B cell (primary cell): ENCODE results near the gene CACNA1D. TPM values are rescaled to one million over a fixed set of nuclear protein-coding genes. Genes with fewer than 3 reads are reported as not detected.

Experiments
- ATAC-seq: fragments of 200-7000 bp; cut with Tn5 transposase; one replicate; pipeline ENCODE4 v1.10.0; 2021; ENCODE audit warnings: low read depth, mild to moderate bottlenecking, moderate number of reproducible peaks, moderate library complexity
- CTCF ChIA-PET: fragments of 350-600 bp; sonication (Branson Sonifier 250); formaldehyde crosslinking; loops from one replicate; lab custom pipeline; 2021; ENCODE audit warnings: antibody characterized with exemption, inconsistent platforms; lab: Charles Lee
- POLR2A ChIA-PET: fragments of 350-600 bp; sonication (Branson Sonifier 250); formaldehyde crosslinking; loops from one replicate; lab custom pipeline; 2021; ENCODE audit warnings: antibody characterized with exemption; lab: Charles Lee
- DNase-seq: peaks from one replicate; pipeline ENCODE4 v3.0.0; 2013
- H2AFZ ChIP-seq: 2 replicates; pipeline ENCODE4 v1.6.1; 2012; ENCODE audit warnings: mild to moderate bottlenecking, low read depth, low read length; ENCODE audit not compliant: insufficient read depth, poor library complexity, severe bottlenecking
- H3K27ac ChIP-seq, 2 donors: 1 replicate in 1 of 2; 2 replicates in 1 of 2; pipeline ENCODE4 v1.5.1; 2012 to 2013; ENCODE audit warnings: low read length in 2 of 2, mild to moderate bottlenecking in 2 of 2, moderate library complexity in 1 of 2
- H3K27me3 ChIP-seq, 4 experiments: fragments of 200-600 bp in 1 of 4; sonication (generic) in 1 of 4; replicated peaks in 1 of 4; 1 replicate in 2 of 4; 2 replicates in 2 of 4; pipeline versions ENCODE4 v1.6.1 to v1.7.0; 2013 to 2016; ENCODE audit warnings: low read length in 3 of 4, mild to moderate bottlenecking in 2 of 4, mixed read lengths in 1 of 4, moderate library complexity in 1 of 4; ENCODE audit not compliant: insufficient read depth in 4 of 4, control insufficient read depth in 3 of 4; ENCODE audit errors: control extremely low read depth in 1 of 4
- H3K36me3 ChIP-seq, 2 experiments: replicated peaks in 1 of 2; 1 replicate in 1 of 2; 2 replicates in 1 of 2; pipeline versions ENCODE4 v1.6.1 to v1.7.1; 2013; ENCODE audit warnings: low read length in 1 of 2; ENCODE audit not compliant: insufficient read depth in 2 of 2, control insufficient read depth in 1 of 2; ENCODE audit errors: control extremely low read depth in 1 of 2, extremely low read depth in 1 of 2
- H3K4me1 ChIP-seq, 2 donors: fragments of 200-600 bp in 1 of 2; sonication (generic) in 1 of 2; 1 replicate in 1 of 2; 2 replicates in 1 of 2; pipeline versions ENCODE4 v1.5.1 to v1.6.1; 2013 to 2017; ENCODE audit warnings: low read length in 2 of 2; ENCODE audit not compliant: control insufficient read depth in 2 of 2, insufficient read depth in 2 of 2
- H3K4me2 ChIP-seq: replicated peaks from 2 replicates; pipeline ENCODE3; 2012; ENCODE audit warnings: mild to moderate bottlenecking, low read depth, low read length; ENCODE audit not compliant: poor library complexity, severe bottlenecking
- H3K4me3 ChIP-seq, 5 experiments: fragments of 200-600 bp in 1 of 5; sonication (generic) in 1 of 5; 1 replicate in 3 of 5; 2 replicates in 2 of 5; pipeline versions ENCODE4 v1.5.1 to v1.7.0; 2011 to 2016; ENCODE audit warnings: low read length in 4 of 5, mild to moderate bottlenecking in 4 of 5, low read depth in 2 of 5, control low read depth in 1 of 5, moderate library complexity in 1 of 5; ENCODE audit not compliant: insufficient read depth in 1 of 5; ENCODE audit errors: control extremely low read depth in 1 of 5, extremely low read depth in 1 of 5
- H3K79me2 ChIP-seq: fragments of 200-600 bp; sonication (generic); one replicate; pipeline ENCODE4 v1.6.0; 2016; ENCODE audit warnings: low read length; ENCODE audit not compliant: control insufficient read depth, insufficient read depth
- H3K9ac ChIP-seq: fragments of 200-600 bp; sonication (generic); 2 replicates; pipeline ENCODE4 v1.6.1; 2017; ENCODE audit warnings: mild to moderate bottlenecking, low read length, moderate library complexity
- H3K9me3 ChIP-seq, 3 donors: one replicate each; pipeline versions ENCODE4 v1.6.1 to v1.7.1; 2013; ENCODE audit warnings: low read length in 2 of 3; ENCODE audit not compliant: control insufficient read depth in 2 of 3, insufficient read depth in 1 of 3; ENCODE audit errors: control extremely low read depth in 1 of 3
- H4K20me1 ChIP-seq: 2 replicates; pipeline ENCODE4 v1.6.0; 2012; ENCODE audit warnings: mild to moderate bottlenecking, low read length; ENCODE audit not compliant: insufficient read depth, control insufficient read depth, poor library complexity, severe bottlenecking
- H3K27ac Mint-ChIP-seq: one replicate; pipeline ENCODE4 v1.8.0; 2021; ENCODE audit warnings: mixed read lengths
- H3K27me3 Mint-ChIP-seq: one replicate; pipeline ENCODE4 v1.8.0; 2021; ENCODE audit warnings: mixed read lengths
- H3K4me1 Mint-ChIP-seq: one replicate; pipeline ENCODE4 v1.8.0; 2021; ENCODE audit warnings: mixed read lengths
- H3K4me3 Mint-ChIP-seq: one replicate; pipeline ENCODE4 v1.8.0; 2021; ENCODE audit warnings: mixed read lengths
- H3K9me3 Mint-ChIP-seq: one replicate; pipeline ENCODE4 v1.8.0; 2022; ENCODE audit warnings: mixed read lengths; ENCODE audit not compliant: insufficient read depth
- EZH2 ChIP-seq: IDR thresholded peaks from 2 replicates; pipeline ENCODE4 v1.6.1; 2012; ENCODE audit warnings: borderline replicate concordance, low read depth, mild to moderate bottlenecking, moderate library complexity, low read length; ENCODE audit not compliant: insufficient read depth, poor library complexity, severe bottlenecking
- WGBS: methylation state at CpG from one replicate; pipeline ENCODE4 v1.1.5; 2013; ENCODE audit warnings: missing lambda C conversion rate; ENCODE audit not compliant: insufficient coverage; 5-methylcytosine and 5-hydroxymethylcytosine counted together
- intact Hi-C: fragments of 100-400 bp; cut with micrococcal nuclease; formaldehyde crosslinking; loops from one replicate; pipeline ENCODE4 v1.10.0; 2022
- polyA plus RNA-seq: library from polyadenylated mRNA; depleted of rRNA; stranded (reverse); fragments of >200 nt; gene quantifications from 2 replicates; pipeline ENCODE4 v1.2.3, GENCODE V29; 2012
- total RNA-seq, 2 donors: library from RNA; stranded (reverse); fragments of 120-200 nt in 1 of 2; gene quantifications; 1 replicate in 1 of 2; 2 replicates in 1 of 2; pipeline versions ENCODE4 v1.2.3 to v1.2.4, GENCODE V29; 2013 to 2022
- TF ChIP-seq, protein P1 (sequence below): fragments of 200-600 bp; IDR thresholded peaks from one replicate; pipeline ENCODE4 v1.8.0; 2022; ENCODE audit warnings: antibody characterized with exemption, mild to moderate bottlenecking

CACNA1D gene
- total and polyA plus RNA-seq, 2 donors (not counting 1 experiment from before 2014, with no cell fraction given) = 0.06 to 0.07 TPM

DNA sequence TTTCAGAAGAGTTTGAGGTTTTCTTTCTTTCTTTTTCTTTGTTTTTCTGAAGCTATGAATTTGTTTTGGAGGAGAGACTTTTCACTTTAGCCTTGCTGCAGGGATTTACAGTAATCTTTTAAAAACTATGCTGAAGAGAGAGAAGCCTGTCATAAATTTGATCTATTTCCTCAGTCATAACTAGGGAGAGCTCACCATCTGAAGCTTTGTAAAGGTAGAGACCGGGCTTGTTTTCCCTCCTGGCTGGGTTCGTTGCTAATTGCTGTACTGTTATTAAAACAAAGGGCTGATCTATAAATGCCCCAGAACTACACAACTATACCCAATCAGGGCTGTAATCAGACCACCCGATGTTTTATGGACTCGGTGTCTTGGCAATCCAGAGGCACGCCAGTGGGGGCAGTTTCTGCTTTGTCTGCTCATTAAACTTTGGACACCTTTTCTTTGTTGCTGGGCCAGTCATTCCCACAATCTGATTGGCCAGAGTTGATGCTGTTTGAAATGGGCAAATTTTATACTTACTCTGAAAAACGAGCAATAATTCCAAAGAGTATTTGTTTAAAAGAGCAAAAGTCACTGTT, 164.3 kb downstream of the CACNA1D start:
- Mint-ChIP-seq H3K9me3 (peaks cover 10% of the 10 kb centered on the region), H3K27me3 (no peaks in the 10 kb centered on the region), H3K27ac (no peak overlapping the region), H3K4me1 (no peaks in the 10 kb centered on the region), H3K4me3 (no peak overlapping the region)
- H4K20me1 ChIP-seq = no peaks in the 10 kb centered on the region
- H3K4me2 ChIP-seq = no peak overlapping the region
- no peak overlapping the region for H3K9ac ChIP-seq
- DNase-seq = no peak
- TF ChIP-seq, protein P1, sequence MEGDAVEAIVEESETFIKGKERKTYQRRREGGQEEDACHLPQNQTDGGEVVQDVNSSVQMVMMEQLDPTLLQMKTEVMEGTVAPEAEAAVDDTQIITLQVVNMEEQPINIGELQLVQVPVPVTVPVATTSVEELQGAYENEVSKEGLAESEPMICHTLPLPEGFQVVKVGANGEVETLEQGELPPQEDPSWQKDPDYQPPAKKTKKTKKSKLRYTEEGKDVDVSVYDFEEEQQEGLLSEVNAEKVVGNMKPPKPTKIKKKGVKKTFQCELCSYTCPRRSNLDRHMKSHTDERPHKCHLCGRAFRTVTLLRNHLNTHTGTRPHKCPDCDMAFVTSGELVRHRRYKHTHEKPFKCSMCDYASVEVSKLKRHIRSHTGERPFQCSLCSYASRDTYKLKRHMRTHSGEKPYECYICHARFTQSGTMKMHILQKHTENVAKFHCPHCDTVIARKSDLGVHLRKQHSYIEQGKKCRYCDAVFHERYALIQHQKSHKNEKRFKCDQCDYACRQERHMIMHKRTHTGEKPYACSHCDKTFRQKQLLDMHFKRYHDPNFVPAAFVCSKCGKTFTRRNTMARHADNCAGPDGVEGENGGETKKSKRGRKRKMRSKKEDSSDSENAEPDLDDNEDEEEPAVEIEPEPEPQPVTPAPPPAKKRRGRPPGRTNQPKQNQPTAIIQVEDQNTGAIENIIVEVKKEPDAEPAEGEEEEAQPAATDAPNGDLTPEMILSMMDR = no peak
- H3K79me2 ChIP-seq = no peaks in the 10 kb centered on the region
- H3K27me3 ChIP-seq = peaks cover 0 to 5% (median 0%) of the 10 kb centered on the region in 4 experiments
- no peak for ATAC-seq
- no peak overlapping the region for H3K4me3 ChIP-seq
- no peak overlapping the region for H2AFZ ChIP-seq
- no peaks in the 10 kb centered on the region for H3K36me3 ChIP-seq
- ChIA-PET POLR2A (no interaction called here), CTCF (no interaction called here)
- intact Hi-C loops = no loop called here
- H3K4me1 ChIP-seq = no peaks in the 10 kb centered on the region
- 100% methylated on average over 2 of the region's 6 CpGs for WGBS
- peaks cover 0 to 30% (median 27%) of the 10 kb centered on the region in 3 donors for H3K9me3 ChIP-seq
- H3K27ac ChIP-seq = no peak overlapping the region

DNA sequence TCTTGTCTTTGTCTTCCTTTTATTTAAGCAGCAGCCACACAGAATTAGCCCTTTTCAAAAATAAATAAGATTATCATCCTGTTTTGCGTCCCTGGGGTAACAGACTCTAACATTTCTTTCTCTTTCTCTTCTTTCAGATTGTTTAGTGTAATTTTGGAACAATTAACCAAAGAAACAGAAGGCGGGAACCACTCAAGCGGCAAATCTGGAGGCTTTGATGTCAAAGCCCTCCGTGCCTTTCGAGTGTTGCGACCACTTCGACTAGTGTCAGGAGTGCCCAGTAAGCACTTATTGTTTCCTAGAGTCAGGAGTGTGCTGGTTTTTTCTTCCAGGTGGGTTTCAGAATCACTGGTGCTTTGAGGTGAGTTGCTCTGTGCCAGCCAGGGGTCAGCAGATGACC, 165.6 kb downstream of the CACNA1D start:
- no peak overlapping the region for H3K4me3 ChIP-seq
- WGBS = 51% methylated on average over 6 of the region's 7 CpGs

More for the DNA sequence above, 165.6 kb downstream of the CACNA1D start:
- H3K27me3 Mint-ChIP-seq = no peaks in the 10 kb centered on the region
- H4K20me1 ChIP-seq = no peaks in the 10 kb centered on the region
- DNase-seq (no peak), ATAC-seq (no peak)
- H3K9ac ChIP-seq = no peak overlapping the region
- intact Hi-C loops = no loop called here
- no peaks in the 10 kb centered on the region for H3K4me1 ChIP-seq
- H3K9me3 ChIP-seq = peaks cover 0 to 38% (median 22%) of the 10 kb centered on the region in 3 donors
- H3K4me2 ChIP-seq = no peak overlapping the region
- no peak overlapping the region for H3K27ac ChIP-seq
- ChIA-PET POLR2A (no interaction called here), CTCF (no interaction called here)
- H3K79me2 ChIP-seq = no peaks in the 10 kb centered on the region
- no peaks in the 10 kb centered on the region for H3K36me3 ChIP-seq
- TF ChIP-seq EZH2 = no peak
- TF ChIP-seq, protein P1 = no peak
- H3K27me3 ChIP-seq = peaks cover 0 to 5% (median 0%) of the 10 kb centered on the region in 4 experiments
- H3K4me3 Mint-ChIP-seq = no peak overlapping the region
- no peak overlapping the region for H2AFZ ChIP-seq
- no peak overlapping the region for H3K27ac Mint-ChIP-seq
- H3K4me1 Mint-ChIP-seq = no peaks in the 10 kb centered on the region
- H3K9me3 Mint-ChIP-seq = peaks cover 8% of the 10 kb centered on the region
